NCI-H748 treated with DMSO at 0.1 percent for 48 hours (cell line): ENCODE measurements around the gene ASCC2.
"Not testable (repeated sequence)": the region's sequence is repeated elsewhere in the genome, so short reads cannot be mapped to it uniquely, and the experiment has no call there.

Experiments
- DNase-seq: peaks from one replicate; lab custom pipeline; 2025; lab: John Stamatoyannopoulos, UW

ASCC2 gene

DNA sequence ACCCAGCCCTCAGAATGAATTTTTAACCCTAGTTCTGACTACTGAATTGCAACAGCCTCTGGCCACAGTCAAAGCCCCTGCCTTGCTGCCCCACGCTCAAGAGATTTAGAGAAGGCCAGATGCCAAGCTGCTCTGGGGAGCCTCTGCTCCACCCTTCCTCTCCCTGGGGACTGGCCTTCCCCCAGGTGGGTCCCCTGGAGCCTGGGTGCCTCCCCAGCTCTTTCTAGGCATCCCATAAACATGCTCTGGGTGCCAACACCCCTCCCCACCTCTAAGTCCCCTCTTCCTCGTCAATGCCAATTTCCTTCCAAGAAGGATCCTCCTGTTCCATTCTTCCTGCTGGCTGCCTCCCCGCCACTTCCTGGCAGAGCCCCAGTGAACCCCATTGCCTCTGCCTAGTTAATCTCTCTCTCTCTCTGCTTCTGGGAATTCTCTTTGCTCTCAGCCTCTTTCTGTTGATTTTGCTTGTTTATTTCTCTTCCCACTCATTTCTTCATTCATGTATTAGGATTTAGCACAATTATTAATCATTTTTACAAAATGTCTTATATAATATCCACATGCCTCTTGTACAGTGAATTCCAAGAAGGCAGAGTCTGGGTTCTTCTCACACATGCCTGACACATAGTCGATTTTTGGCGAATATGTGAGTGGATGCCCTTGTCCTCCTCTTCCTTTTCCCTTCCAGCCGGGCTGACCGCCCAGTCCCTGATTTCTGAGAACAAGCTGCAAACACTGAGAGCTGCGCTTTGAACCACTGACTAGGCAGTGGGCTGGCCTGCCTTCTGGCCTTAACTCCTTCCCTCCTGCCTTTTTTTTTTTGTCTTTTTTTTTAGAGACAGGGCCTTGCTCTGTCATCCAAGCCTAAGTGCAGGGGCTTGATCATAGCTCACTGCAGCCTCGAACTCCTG lies 53.4 kb downstream of the ASCC2 start:
- no peak for DNase-seq

DNA sequence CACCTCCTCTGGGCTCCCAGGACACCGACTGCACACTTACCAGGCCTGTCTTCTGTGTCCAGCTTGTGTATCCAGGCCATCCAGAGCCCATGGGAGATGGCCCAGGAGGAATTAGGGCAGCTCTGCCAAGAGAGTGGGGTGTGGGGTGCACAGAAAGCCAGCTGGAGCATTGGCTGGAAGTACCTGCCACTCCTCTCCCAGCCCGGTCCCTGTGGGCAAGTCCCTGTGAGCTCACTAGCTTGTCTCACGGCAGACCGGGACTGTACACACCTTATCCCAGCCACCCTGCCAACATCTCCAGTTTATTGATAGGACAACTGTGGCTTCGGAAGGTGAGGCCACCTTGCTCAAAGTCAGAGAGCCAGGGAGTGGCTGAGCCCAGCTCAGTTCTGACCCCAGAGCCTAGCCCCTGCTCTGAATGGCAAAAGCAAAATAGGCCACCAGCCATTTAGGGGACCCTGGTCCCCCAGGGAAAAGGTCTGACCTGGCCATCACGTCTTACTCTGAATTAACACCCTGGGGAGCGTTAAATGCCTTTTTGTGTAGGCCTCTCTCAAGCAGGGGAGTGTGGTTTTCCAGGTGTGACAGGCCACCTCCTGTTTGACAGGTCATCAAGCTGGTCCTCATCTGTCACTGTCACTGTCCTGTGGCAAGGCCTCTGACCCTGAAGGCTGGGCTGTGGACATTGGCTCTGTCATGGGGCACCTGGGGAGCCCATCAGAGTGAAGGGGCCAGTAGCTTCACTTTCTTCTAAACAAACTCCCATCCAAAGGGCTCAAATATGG lies 55.8 kb downstream of the ASCC2 start:
- DNase-seq = no peak

DNA sequence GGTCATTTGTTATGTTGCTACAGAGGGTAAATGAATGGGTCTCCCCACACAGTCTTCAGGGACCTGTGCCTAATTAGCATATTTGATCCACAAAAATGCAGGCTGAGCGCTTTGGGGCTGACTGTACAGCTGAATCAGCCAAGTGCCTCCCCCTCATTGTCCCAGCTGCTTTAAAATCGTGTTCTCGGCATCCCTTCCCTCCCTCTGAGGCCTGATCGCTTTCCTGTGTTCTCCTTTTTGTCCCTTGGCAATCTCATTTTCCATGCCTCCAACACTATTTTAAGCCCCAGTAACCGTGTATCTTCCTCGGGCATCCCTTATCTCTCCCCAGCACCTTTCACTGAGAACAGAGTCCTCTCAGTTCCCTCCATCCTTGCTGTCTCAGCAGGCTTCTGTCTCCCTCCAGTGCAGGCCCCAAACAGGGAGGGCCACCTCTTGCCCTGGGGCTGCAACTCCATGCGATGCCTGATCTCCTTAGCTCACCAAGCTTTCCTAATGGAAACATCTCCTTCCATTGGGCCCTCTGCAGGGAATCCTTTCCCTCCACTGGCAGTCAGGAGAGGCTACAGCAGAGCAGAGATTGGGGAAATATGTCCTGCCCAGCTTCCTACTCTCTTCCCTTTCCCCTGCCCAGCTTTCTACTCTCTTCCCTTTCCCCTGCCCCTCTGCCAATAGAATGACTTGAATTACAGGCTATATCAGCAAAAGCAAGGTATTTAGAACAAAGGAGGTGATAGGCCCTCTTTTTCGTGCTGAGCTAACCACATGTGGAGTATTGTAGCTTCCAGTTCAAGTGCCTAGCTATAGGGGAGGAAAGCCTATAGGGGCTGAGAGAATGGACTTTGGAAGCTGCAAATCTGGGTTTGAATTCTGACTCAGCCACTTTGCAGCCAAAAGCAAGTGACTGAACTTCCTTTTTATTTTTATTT lies 57.1 kb downstream of the ASCC2 start:
- no peak for DNase-seq

DNA sequence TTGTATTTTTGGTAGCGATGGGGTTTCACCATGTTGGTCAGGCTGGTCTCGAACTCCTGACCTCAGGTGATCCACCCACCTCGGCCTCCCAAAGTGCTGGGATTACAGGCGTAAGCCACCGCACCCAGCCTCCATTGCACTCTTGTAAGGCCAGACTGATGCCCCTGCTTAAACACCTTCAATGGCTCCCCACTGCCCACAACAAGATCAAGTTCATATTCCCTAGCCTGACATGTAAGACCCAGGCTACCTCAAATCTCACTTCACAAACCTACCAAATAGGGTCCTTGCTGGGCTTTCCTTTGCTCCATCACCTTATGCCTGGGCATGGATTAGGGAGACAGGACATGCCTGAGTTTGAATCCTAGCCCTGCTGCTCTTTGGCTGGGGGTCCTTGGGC lies 57.9 kb downstream of the ASCC2 start:
- no peak for DNase-seq

DNA sequence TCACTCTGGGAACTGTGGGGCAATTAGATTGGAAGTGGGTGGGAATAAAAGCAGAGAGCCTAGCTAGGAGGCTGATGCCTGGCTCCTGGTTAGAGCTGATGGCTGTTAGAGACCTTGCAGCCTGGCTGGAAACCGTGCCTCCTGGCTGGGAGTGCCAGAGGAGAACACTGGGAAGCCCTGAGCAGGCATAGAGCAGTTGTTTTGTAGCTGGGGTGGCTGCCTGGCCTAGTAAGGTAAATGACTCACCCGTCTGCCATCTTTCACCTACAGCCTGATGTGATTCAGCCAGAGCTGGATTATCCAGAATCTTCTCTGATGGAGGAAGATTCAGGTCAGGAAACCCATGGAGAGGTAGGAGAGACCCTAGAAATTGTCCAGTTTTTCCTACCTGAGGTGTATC lies 64.8 kb downstream of the ASCC2 start:
- DNase-seq = no peak

DNA sequence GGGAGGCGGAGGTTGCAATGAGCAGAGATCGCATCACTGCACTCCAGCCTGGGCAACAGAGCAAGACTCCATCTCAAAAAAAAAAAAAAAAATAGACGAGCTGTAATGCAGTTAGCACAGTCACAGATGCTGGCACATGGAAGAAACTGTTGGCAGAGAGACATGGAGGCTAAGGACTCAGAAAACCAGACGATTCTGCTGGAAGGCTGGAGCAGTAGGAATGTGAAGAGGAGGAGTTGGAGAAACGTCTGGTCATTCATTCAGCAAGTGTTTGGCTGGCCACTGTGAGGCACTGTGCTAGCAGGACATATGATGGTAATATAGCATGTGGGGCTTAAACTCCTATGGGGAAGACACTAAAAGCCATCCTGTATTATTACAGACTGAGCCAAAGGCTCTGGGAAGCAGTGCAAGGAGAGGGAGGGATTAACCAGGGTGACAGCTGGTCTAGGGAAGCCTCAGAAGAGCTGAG lies 65.9 kb downstream of the ASCC2 start:
- no peak for DNase-seq

DNA sequence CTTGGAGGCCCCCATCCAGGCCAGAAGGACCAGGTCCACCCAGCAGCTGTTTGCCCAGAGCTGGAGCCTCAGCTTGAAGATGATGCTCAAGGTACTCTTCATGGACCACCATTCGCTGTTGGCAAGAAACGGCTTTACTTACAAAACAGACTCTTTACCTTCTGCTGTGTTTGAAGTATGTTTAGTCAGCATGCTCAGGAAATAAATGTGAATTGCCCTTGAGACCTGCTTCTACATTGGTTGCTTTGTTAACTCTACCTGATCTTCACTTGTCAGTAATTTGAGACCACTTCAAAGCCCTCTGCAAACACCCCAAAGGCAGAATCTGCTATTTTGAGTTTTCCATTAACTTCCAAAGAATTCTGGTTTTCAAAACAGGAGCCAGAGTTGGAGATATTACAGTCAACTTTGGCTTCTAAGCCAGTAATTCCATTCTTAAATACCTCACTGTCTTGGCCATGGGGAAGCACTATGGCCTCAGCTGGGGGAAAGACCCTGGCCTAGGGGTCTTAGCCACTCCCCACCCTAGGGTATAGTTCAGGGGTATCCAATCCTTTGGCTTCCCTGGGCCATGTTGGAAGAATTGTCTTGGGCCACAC lies 68.3 kb downstream of the ASCC2 start:
- DNase-seq = no peak

DNA sequence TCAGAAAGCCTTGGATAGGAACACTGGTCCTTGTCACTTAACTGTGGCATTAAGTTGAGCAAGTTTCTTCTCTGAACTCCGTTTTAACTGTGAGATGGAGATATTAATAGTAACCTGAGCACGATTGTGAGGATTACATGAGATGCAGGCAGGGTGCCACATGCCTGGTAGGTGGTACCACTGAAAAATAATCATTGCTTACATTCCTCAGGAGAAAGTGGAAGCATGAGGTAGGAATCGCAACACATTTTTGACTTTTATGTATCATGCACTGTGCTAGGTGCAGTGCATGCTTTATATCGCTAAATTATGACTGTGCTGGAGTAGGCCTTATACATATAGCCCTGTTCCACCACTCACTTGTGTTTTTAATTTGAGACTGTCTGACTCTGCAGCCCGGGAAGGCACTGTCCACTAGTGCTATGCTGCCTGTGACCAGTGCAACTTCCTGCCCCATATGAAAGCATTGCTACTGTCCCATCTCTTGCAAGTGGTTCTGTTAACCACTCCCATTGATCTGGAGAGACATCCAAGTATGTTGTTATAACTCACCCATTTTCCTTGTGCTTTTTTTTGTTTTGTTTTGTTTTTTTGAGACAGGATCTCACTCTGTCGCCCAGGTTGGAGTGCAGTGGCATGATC lies 69.9 kb downstream of the ASCC2 start:
- DNase-seq = no peak

DNA sequence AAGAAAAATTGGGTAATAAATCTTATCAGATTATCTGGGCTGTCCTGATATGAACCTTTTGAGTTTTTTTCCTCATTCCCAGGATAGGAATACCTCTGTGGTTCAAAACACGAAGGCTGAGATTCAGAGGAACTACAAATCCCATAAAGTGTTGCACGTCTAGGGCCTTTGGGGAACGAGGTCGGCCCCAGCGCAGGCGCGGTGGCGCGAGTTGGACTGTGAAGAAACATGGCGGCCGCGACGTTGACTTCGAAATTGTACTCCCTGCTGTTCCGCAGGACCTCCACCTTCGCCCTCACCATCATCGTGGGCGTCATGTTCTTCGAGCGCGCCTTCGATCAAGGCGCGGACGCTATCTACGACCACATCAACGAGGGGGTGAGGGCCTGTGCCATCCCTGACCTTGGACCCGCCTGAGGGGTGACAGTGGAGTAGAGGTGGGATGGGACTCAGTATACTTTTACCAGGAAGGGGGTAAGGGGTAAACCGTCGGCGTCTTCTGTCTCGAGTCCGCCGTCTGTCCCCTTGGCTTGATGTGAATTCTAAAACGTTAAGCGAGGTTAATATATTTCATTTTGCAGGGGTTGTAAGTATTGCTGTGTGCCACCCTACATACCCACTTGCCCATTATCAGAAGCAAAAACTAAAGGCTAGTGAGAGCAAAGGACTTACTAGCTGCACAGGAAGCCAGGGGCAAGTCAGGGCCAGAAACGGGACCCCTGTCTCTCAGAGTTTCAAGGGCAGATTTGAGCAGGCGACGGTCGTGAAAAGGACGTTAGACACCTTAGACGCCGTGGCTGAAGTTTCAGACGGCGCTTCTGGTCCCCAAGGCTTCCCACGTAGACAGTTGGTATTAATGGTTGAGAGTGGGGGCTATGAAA lies 70.7 kb downstream of the ASCC2 start, which contains the start of gene UQCR10:
TSS of gene UQCR10 (plus strand) at position 199 of the 881 bp plus-strand sequence. CDS start at position 229, 30 bp downstream.
- peak; percentile 85 for DNase-seq

DNA sequence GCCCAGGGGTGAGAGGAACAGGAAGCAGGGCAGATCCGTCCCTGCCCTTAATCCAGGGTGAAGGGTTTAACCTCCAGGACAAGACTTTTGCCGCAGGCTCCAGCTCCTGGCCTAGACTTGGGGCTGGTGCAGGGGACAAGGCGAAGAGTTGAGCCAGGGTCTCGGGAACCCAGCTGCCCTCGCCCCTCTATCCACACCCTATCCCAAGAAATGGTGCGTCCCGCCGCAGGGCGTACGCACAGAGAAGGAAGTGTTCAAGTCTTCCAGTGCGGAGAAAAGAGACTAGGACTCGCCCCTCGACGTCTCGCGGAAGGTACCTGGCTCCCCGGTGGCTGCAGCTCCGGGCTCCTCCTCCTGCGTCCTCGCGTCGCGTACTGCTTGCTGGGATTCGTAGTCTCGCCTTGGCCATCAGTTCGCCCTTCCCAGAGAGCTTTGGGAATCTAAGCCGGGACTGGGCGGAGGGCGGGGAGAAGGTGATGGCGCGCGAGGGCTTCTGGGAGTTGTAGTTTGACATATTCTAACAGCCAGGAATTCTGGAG lies 71.4 kb downstream of the ASCC2 start, which contains the start of gene ZMAT5:
TSS of gene ZMAT5 (minus strand) at position 376 of the 539 bp plus-strand sequence. CDS start 18,463 bp downstream, outside the sequence.
- DNase-seq = peak; percentile 85

DNA sequence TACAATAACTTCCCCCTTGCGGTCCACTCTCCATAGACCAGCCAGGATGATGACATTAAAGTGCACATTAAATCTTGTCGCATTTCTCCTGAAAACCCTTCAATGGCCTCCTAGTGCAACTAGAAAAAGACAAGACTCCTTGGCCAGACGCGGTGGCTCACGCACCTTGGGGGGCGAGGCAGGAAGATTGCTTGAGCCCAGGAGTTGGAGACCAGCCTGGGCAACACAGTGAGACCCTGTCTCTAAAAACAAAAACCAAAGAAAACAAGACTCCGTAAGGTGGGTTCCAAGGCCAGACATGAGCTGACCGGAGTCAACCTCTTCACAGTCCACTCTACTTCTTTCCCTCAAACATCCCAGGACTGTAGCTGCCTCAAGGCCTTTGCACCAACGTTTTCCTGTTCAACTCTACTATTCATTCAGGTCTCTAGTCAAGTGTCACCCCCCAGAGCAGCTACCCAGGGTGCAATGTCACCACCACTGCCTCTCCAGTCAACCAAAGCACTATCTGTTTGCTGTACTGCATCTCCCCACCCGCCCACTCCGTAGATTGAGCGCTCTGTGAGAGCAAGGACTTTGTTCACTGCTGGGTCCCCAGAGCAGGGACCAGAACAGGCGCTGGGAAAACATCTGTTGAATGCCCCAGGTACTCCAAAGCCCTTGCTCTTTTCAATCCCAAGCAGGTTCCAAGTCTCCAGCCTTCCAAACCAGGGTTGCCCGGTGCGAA lies 72.0 kb downstream of the ASCC2 start:
- no peak for DNase-seq

DNA sequence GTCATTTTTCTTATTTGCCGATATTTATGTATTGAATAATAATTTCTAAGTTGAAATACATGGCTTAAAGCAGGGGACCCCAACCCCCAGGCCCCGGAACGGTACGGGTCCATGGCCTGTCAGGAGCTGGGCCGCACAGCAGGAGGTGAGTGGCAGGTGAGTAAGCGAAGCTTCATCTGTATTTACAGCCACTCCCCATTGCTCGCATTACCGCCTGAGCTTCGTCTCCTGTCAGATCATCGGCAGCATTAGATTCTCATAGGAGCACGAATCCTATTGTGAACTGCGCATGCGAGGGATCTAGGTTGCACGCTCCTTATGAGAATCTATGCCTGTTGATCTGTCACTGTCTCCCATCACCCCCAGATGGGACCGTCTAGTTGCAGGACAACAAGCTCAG lies 75.8 kb downstream of the ASCC2 start:
- DNase-seq = peak; percentile 30

DNA sequence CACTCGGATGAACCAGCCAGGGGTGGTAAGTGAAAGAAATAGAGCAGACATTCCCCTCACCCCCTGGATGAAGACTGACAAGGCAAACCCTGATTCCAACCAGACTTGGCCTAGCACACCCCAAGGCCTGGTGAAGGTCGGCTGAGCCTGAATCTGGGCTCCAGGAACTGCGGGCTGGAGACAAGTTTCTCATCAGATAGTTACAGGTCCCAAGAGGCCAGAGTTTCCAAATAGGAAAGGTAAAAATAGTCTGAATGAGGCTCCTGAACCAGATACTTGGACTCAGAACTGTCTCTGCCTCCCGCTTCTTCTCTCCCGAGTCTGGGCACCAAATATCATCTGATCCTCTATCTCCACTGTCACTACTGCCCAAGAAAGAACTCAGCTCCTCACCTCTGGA lies 79.1 kb downstream of the ASCC2 start:
- DNase-seq = no peak

DNA sequence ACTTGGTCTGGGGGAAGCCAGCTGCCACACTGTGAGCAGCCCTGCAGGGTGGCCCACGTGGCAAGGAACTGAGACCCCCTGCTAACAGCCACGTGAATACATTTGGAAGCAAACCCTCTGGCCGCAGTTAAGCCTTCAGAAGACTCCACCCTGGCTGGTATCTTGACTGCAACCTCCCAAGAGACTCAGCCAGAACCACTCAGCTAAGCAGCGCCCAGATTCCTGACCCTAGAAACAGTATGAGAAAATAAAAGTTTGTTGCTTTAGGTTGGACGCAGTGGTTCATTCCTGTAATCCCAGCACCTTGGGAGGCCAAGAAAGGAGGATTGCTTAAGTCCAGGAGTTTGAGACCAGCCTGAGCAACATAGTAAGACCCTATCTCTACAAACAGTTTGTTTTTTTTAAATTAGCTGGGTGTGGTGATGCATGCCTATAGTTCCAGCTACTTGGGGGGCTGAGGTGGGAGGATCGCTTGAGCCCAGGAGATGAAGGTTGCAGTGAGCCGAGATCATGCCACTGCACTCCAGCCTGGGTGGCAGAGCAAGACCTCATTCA lies 79.9 kb downstream of the ASCC2 start:
- DNase-seq = no peak

DNA sequence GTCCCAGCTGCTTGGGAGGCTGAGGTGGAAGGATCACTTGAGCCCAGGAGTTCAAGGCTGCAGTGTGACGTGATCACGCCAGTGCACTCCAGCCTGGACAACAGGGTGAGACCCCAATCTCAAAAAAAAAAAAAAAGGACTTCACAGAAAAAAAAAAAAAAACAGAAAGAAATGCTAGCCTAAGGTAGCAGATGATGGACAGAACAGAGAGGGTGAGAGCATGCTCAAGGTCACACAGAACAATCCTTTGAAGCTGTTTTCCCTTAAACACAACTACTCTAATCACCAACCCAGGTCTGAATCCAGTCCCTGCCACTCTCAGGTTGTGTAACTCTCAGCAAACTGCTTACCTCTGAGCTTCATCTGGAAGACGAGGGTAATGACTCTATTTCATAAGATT lies 81.0 kb downstream of the ASCC2 start:
- DNase-seq = no peak

DNA sequence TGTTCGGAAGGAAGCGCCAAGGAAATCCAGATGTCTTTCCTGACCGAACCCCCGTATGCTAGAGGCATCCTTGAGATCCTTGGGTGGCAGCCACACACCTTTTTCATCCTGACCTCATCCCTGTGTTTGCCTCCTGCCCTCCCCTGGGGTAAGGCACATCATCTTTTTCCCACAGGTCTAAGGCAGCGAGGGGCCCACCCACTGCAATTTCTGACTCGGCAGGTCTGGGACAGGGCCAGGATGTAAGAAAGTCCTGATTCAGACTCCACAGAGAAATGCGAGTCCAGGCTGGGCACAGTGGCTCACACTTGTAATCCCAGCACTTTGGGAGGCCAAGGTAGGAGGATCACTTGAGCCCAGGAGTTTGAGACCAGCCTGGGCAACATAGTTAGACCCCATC lies 81.7 kb downstream of the ASCC2 start:
- no peak for DNase-seq

DNA sequence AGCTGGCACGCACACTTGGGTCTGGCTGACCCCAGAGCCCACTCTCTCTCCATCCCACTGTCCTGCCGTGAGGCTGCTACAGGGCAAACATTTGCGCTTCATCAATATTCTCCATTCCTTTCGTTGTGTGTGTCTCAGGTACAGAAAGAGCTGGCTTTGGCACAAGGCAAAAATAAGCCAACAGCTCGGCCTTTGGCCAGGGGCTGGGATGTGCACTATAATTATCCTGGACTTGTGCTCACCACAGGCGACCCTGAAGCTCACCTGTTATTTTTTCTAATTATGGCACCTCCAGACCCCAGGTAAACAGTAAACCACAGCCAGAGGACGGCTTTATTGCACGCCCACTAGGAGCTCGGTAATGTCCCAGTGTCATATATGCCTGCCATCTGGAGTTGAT lies 82.2 kb downstream of the ASCC2 start:
- DNase-seq = no peak

DNA sequence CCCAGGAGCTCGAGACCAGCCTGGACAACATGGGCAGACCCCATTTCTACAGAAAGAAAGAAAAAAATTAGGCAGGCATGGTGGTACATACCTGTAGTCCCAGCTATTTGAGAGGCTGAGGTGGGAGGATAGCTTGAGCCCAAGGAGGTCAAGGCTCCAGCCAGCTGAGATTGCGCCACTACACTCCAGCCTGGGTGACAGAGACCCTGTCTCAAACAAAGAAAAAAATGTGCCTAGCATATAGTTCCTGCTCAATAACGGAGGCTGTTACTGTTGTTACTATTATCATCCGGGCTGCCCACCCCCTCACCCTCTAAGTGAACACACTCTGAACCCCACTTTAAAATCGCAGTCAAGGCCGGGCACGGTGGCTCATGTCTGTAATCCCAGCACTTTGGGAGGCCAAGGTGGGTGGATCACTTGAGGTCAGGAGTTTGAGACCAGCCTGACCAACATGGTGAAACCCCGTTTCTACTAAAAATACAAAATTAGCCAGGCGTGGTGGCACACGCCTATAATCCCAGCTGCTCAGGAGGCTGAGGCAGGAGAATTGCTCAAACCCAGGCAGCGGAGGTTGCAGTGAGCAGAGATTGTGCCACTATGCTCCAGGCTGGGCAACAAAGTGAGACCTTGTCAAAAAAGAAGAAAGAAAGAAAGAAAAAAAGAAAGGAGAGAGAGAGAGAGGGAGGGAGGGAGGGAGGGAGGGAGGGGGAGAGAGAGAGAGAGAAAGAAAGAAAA lies 83.2 kb downstream of the ASCC2 start:
- DNase-seq = not testable (repeated sequence)
